ACC112 (cell line): ENCODE results near the gene ROR2.

Experiments
- H2AFZ ChIP-seq: fragments of 200-600 bp; sonication (generic); one replicate; pipeline ENCODE4 v1.6.0; 2017; ENCODE audit warnings: antibody characterized with exemption, low read length; ENCODE audit not compliant: unreplicated experiment
- H3K27ac ChIP-seq: fragments of 200-600 bp; sonication (generic); 2 replicates; pipeline ENCODE4 v1.5.1; 2014; ENCODE audit warnings: low read depth, mild to moderate bottlenecking, antibody characterized with exemption, low read length, moderate library complexity
- H3K27me3 ChIP-seq: fragments of 200-600 bp; sonication (generic); 2 replicates; pipeline ENCODE4 v1.6.1; 2014; ENCODE audit warnings: mild to moderate bottlenecking, antibody characterized with exemption, low read length, moderate library complexity, mixed read lengths; ENCODE audit not compliant: insufficient read depth
- H3K36me3 ChIP-seq: fragments of 200-600 bp; sonication (generic); 2 replicates; pipeline ENCODE4 v1.6.1; 2016; ENCODE audit warnings: mild to moderate bottlenecking, antibody characterized with exemption, low read length, moderate library complexity, mixed read lengths; ENCODE audit not compliant: insufficient read depth
- H3K4me1 ChIP-seq: fragments of 200-600 bp; sonication (generic); one replicate; pipeline ENCODE4 v1.6.1; 2016; ENCODE audit warnings: low read length, mixed read lengths; ENCODE audit not compliant: insufficient read depth, unreplicated experiment, control insufficient read depth
- H3K4me3 ChIP-seq: fragments of 200-600 bp; sonication (generic); 2 replicates; pipeline ENCODE4 v1.5.1; 2014; ENCODE audit warnings: mild to moderate bottlenecking, low read depth, low read length
- H3K79me2 ChIP-seq: fragments of 200-600 bp; sonication (generic); one replicate; pipeline ENCODE4 v1.6.0; 2016; ENCODE audit warnings: low read length; ENCODE audit not compliant: control insufficient read depth, unreplicated experiment, insufficient read depth

ROR2 gene

DNA sequence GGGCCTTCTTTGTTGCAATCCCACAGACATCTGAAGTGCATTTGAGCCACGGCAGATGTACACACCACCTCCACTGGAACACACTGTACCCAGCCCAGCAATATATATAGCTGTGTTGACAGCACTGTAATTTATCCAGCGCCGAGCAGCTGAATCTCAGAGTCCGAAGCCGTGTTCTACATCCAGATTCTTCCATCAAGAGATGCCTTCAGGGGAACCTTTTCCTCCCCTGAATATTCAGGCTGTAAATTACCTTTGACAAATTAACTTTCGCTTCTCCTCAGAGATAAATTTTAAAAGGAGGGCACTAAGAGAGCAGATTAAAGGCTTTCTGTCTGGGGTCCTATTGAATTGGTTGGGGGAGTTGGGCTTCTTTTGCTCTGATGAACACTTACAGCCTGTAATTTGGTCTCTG is 76.4 kb downstream of the ROR2 start:
- Histone ChIP-seq H3K27ac (no peak overlapping the region), H2AFZ (no peak overlapping the region), H3K36me3 (no peaks in the 10 kb centered on the region), H3K4me1 (no peaks in the 10 kb centered on the region), H3K4me3 (no peak overlapping the region), H3K27me3 (no peaks in the 10 kb centered on the region; the same call in 1 of the 2 replicates), H3K79me2 (no peaks in the 10 kb centered on the region)

- H3K27me3 ChIP-seq, result peaks cover 7% of the 10 kb centered on the region; the same call in 1 of the 2 replicates
- no peak overlapping the region for H3K4me3 ChIP-seq
- no peaks in the 10 kb centered on the region for H3K4me1 ChIP-seq
These were observed 81.2 kb downstream of the ROR2 start for GRCh38 chr9:91868732-91869391.

GRCh38 chr9:91867740-91868139 is 82.3 kb downstream of the ROR2 start:
- no peaks in the 10 kb centered on the region for H3K79me2 ChIP-seq
- no peaks in the 10 kb centered on the region for H3K36me3 ChIP-seq
- H2AFZ ChIP-seq, result no peak overlapping the region
- H3K27ac ChIP-seq, result no peak overlapping the region
- H3K4me3 ChIP-seq, result no peak overlapping the region
- no peaks in the 10 kb centered on the region for H3K4me1 ChIP-seq
- peaks cover 7% of the 10 kb centered on the region; the same call in 1 of the 2 replicates for H3K27me3 ChIP-seq

More at GRCh38 chr9:91868732-91869391, 81.2 kb downstream of the ROR2 start:
- H3K36me3 ChIP-seq, result no peaks in the 10 kb centered on the region
- no peak overlapping the region for H2AFZ ChIP-seq
- no peaks in the 10 kb centered on the region for H3K79me2 ChIP-seq
- no peak overlapping the region for H3K27ac ChIP-seq

DNA sequence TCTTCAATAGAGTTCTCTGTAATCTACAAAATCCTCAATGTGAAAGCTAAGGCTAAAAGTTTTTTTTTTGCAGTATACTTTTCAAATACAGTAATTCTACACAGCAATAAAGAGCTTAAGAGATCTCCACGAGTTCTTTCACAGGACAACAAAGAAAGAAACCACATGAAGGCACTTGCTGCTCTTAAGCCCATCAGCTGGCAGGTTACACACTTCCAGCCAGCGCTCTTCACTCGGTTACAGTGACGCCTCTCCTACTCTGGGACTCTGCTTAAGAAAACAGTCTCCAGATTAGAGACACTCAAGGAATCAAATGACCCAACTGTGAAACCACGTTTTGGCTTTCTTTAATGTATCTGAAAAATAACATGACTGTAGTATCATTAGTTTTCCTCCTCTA is 85.0 kb downstream of the ROR2 start:
- Histone ChIP-seq H3K27me3 (0 out of 2 replicates have a peak, but pooled peaks cover 7% of the 10 kb centered on the region), H3K4me1 (no peaks in the 10 kb centered on the region), H3K36me3 (no peaks in the 10 kb centered on the region), H3K79me2 (no peaks in the 10 kb centered on the region), H3K4me3 (no peak overlapping the region), H3K27ac (no peak overlapping the region), H2AFZ (no peak overlapping the region)

- Histone ChIP-seq H3K27me3 (0 out of 2 replicates have a peak, but pooled peaks cover 7% of the 10 kb centered on the region), H3K4me3 (no peak overlapping the region), H3K27ac (no peak overlapping the region), H3K36me3 (no peaks in the 10 kb centered on the region), H3K79me2 (no peaks in the 10 kb centered on the region), H3K4me1 (no peaks in the 10 kb centered on the region), H2AFZ (no peak overlapping the region)
These were observed 85.6 kb downstream of the ROR2 start for GRCh38 chr9:91864380-91864779.

DNA sequence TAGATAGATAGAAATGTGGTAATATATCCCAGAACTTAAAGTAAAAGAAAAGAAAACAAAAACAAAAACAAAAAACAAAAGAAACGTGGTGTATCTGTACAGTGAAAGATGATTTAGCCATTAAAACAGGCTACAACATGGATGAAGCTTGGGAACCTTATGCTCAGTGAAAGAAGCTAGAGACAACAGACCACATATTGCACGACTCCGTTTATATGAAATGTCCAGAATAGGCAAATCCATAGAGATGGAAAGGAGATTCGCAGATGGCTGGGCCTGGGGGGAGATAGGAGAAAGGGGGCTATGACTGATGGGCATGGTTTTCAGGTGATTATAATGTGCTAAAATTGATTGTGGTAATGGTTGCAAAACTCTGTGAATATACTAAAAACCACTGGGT is 86.6 kb downstream of the ROR2 start:
- Histone ChIP-seq H3K4me3 (no peak overlapping the region), H3K4me1 (no peaks in the 10 kb centered on the region), H3K36me3 (no peaks in the 10 kb centered on the region), H2AFZ (no peak overlapping the region), H3K79me2 (no peaks in the 10 kb centered on the region), H3K27ac (no peak overlapping the region), H3K27me3 (0 out of 2 replicates have a peak, but pooled peaks cover 7% of the 10 kb centered on the region)

DNA sequence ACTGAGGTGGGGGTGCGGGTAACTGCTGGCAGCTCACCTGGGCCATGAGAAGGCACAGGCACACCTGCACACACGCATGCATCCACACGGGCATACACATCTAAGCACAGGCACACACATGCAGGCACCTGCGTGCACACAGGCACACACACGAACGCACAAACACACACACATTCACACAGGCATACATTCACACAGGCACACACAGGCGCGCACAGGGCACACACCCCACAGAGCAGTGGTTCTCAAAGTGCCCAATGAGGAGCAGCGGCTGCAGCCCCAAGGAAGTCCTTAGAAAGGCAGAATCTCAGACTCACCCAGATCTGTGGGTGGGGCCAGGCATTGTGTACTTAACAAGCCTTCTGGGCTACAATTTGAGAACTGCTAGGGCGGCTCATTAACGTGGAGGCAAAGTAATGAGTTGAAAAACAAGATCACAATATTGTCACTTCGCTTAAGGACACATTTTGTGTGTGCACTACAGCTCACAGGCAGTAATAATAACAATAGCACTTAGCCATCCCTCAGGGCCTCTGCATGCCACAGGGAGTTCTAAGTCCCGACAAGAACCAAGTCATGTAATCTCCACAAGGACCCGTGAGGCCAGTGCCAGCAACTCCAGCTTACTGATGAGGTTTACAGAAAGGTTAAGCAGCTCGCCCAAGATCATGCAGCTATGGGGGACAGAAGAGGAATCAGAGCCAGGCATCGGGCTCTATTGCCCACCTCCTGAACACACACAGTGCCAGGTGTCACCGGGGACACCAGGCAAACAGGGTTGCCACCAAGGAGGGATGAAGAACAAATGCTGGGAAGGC is 91.6 kb downstream of the ROR2 start:
- H3K27ac ChIP-seq, result no peak overlapping the region
- no peaks in the 10 kb centered on the region for H3K27me3 ChIP-seq
- H3K4me1 ChIP-seq, result no peaks in the 10 kb centered on the region
- H2AFZ ChIP-seq, result no peak overlapping the region
- no peak overlapping the region for H3K4me3 ChIP-seq
- no peaks in the 10 kb centered on the region for H3K79me2 ChIP-seq
- no peaks in the 10 kb centered on the region for H3K36me3 ChIP-seq

- Histone ChIP-seq H3K79me2 (no peaks in the 10 kb centered on the region), H3K27ac (no peak overlapping the region), H3K36me3 (no peaks in the 10 kb centered on the region), H2AFZ (no peak overlapping the region), H3K27me3 (no peaks in the 10 kb centered on the region), H3K4me1 (no peaks in the 10 kb centered on the region), H3K4me3 (no peak overlapping the region)
These were observed 92.5 kb downstream of the ROR2 start for GRCh38 chr9:91857291-91858212.

- no peak overlapping the region for H2AFZ ChIP-seq
- no peaks in the 10 kb centered on the region for H3K36me3 ChIP-seq
- H3K79me2 ChIP-seq, result no peaks in the 10 kb centered on the region
- no peak overlapping the region for H3K4me3 ChIP-seq
- no peak overlapping the region for H3K27ac ChIP-seq
- no peaks in the 10 kb centered on the region for H3K27me3 ChIP-seq
- no peaks in the 10 kb centered on the region for H3K4me1 ChIP-seq
These were observed 93.6 kb downstream of the ROR2 start for GRCh38 chr9:91856419-91856818.

GRCh38 chr9:91855196-91855595 is 94.8 kb downstream of the ROR2 start:
- Histone ChIP-seq H2AFZ (no peak overlapping the region), H3K4me3 (no peak overlapping the region), H3K79me2 (no peaks in the 10 kb centered on the region), H3K36me3 (no peaks in the 10 kb centered on the region), H3K27ac (no peak overlapping the region), H3K4me1 (no peaks in the 10 kb centered on the region), H3K27me3 (no peaks in the 10 kb centered on the region)
